Liver (tissue), 3 donors: ENCODE data around the gene TRPC4AP.

Experiments
- FOXA1 ChIP-seq: IDR thresholded peaks from 2 replicates; pipeline ENCODE4 v1.6.1; 2016; ENCODE audit warnings: antibody characterized with exemption
- GABPA ChIP-seq, 2 donors: IDR thresholded peaks in 1 of 2; conservative IDR thresholded peaks in 1 of 2; 2 replicates each; pipeline ENCODE4 v1.6.1; 2016; ENCODE audit warnings: antibody characterized with exemption in 2 of 2, mild to moderate bottlenecking in 1 of 2, moderate library complexity in 1 of 2
- JUND ChIP-seq, 2 donors: IDR thresholded peaks; 2 replicates each; pipeline ENCODE4 v1.6.1; 2016; ENCODE audit warnings: antibody characterized with exemption in 2 of 2
- RAD21 ChIP-seq, 2 donors: IDR thresholded peaks; 2 replicates each; pipeline ENCODE4 v1.6.1; 2016; ENCODE audit warnings: antibody characterized with exemption in 2 of 2, mild to moderate bottlenecking in 2 of 2
- RXRA ChIP-seq, 2 donors: IDR thresholded peaks; 2 replicates each; pipeline ENCODE4 v1.6.1; 2017 to 2018; ENCODE audit warnings: antibody characterized with exemption in 2 of 2, mild to moderate bottlenecking in 1 of 2
- TAF1 ChIP-seq: conservative IDR thresholded peaks from 2 replicates; pipeline ENCODE4 v1.6.1; 2016; ENCODE audit warnings: antibody characterized with exemption, mild to moderate bottlenecking
- YY1 ChIP-seq: IDR thresholded peaks from 2 replicates; pipeline ENCODE4 v1.6.1; 2016; ENCODE audit warnings: antibody characterized with exemption, mild to moderate bottlenecking
- TF ChIP-seq, protein P1 (sequence below): fragments of 150-350 bp; IDR thresholded peaks from 2 replicates; pipeline ENCODE4 v1.5.1; 2017; ENCODE audit warnings: improper control_type of control experiment, low read depth, low read length; ENCODE audit not compliant: missing input control
- TF ChIP-seq, protein P2 (sequence below): IDR thresholded peaks from 2 replicates; pipeline ENCODE4 v1.6.1; 2016; ENCODE audit warnings: antibody characterized with exemption
- TF ChIP-seq, protein P3 (sequence below): IDR thresholded peaks from 2 replicates; pipeline ENCODE4 v1.6.1; 2016; ENCODE audit warnings: antibody characterized with exemption
- TF ChIP-seq, protein P4 (sequence below): IDR thresholded peaks from 2 replicates; pipeline ENCODE4 v1.6.1; 2016; ENCODE audit warnings: antibody characterized with exemption, mild to moderate bottlenecking
- TF ChIP-seq, protein P5 (sequence below): IDR thresholded peaks from 2 replicates; pipeline ENCODE4 v1.6.1; 2016; ENCODE audit warnings: antibody characterized with exemption
- donor health status: healthy.
- donor health status: healthy.

DNA sequence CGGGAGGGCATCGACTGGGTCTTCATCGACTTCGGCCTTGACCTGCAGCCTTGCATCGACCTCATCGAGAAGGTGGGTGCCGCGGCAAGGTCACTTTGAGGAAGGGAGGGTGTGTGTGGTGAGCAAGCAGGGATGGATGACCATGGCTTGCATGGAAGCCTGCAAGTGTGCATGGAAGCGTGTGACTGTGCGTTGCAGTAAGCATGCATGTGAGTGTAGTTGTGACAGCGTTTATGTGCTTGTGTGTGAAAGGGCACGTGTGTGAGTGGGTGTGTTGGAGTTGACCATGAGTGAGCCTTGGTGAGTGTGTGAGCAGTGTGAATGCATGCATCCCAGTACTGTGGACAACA lies 104.4 kb downstream of the TRPC4AP start:
- no peak for TF ChIP-seq RXRA (IDR thresholded peaks at IDR 0.05)
- TF ChIP-seq, protein P1, sequence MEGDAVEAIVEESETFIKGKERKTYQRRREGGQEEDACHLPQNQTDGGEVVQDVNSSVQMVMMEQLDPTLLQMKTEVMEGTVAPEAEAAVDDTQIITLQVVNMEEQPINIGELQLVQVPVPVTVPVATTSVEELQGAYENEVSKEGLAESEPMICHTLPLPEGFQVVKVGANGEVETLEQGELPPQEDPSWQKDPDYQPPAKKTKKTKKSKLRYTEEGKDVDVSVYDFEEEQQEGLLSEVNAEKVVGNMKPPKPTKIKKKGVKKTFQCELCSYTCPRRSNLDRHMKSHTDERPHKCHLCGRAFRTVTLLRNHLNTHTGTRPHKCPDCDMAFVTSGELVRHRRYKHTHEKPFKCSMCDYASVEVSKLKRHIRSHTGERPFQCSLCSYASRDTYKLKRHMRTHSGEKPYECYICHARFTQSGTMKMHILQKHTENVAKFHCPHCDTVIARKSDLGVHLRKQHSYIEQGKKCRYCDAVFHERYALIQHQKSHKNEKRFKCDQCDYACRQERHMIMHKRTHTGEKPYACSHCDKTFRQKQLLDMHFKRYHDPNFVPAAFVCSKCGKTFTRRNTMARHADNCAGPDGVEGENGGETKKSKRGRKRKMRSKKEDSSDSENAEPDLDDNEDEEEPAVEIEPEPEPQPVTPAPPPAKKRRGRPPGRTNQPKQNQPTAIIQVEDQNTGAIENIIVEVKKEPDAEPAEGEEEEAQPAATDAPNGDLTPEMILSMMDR = no peak
- TF ChIP-seq TAF1 = no peak
- TF ChIP-seq FOXA1 = no peak
- no peak for TF ChIP-seq RAD21 (IDR thresholded peaks at IDR 0.05)
- TF ChIP-seq, protein P2, sequence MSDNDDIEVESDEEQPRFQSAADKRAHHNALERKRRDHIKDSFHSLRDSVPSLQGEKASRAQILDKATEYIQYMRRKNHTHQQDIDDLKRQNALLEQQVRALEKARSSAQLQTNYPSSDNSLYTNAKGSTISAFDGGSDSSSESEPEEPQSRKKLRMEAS = no peak
- TF ChIP-seq GABPA (IDR thresholded peaks at IDR 0.05 in 1 of 2, conservative IDR thresholded peaks at IDR 0.05 in 1 of 2) = no peak
- TF ChIP-seq JUND (IDR thresholded peaks at IDR 0.05) = no peak
- TF ChIP-seq, protein P3, sequence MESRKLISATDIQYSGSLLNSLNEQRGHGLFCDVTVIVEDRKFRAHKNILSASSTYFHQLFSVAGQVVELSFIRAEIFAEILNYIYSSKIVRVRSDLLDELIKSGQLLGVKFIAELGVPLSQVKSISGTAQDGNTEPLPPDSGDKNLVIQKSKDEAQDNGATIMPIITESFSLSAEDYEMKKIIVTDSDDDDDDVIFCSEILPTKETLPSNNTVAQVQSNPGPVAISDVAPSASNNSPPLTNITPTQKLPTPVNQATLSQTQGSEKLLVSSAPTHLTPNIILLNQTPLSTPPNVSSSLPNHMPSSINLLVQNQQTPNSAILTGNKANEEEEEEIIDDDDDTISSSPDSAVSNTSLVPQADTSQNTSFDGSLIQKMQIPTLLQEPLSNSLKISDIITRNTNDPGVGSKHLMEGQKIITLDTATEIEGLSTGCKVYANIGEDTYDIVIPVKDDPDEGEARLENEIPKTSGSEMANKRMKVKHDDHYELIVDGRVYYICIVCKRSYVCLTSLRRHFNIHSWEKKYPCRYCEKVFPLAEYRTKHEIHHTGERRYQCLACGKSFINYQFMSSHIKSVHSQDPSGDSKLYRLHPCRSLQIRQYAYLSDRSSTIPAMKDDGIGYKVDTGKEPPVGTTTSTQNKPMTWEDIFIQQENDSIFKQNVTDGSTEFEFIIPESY = no peak
- TF ChIP-seq YY1 = no peak
- TF ChIP-seq, protein P4, sequence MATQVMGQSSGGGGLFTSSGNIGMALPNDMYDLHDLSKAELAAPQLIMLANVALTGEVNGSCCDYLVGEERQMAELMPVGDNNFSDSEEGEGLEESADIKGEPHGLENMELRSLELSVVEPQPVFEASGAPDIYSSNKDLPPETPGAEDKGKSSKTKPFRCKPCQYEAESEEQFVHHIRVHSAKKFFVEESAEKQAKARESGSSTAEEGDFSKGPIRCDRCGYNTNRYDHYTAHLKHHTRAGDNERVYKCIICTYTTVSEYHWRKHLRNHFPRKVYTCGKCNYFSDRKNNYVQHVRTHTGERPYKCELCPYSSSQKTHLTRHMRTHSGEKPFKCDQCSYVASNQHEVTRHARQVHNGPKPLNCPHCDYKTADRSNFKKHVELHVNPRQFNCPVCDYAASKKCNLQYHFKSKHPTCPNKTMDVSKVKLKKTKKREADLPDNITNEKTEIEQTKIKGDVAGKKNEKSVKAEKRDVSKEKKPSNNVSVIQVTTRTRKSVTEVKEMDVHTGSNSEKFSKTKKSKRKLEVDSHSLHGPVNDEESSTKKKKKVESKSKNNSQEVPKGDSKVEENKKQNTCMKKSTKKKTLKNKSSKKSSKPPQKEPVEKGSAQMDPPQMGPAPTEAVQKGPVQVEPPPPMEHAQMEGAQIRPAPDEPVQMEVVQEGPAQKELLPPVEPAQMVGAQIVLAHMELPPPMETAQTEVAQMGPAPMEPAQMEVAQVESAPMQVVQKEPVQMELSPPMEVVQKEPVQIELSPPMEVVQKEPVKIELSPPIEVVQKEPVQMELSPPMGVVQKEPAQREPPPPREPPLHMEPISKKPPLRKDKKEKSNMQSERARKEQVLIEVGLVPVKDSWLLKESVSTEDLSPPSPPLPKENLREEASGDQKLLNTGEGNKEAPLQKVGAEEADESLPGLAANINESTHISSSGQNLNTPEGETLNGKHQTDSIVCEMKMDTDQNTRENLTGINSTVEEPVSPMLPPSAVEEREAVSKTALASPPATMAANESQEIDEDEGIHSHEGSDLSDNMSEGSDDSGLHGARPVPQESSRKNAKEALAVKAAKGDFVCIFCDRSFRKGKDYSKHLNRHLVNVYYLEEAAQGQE = no peak
- TF ChIP-seq, protein P5, sequence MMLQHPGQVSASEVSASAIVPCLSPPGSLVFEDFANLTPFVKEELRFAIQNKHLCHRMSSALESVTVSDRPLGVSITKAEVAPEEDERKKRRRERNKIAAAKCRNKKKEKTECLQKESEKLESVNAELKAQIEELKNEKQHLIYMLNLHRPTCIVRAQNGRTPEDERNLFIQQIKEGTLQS = no peak
